Measurements from ENCODE around the gene ALPK3.

Gene ALPK3

GRCh38 chr15:84798436-84798946, 18.7 kb upstream of the ALPK3 start:
- WGBS (ENCODE audit: insufficient coverage, insufficient read length) = no CpG with 5 or more reads among the region's 21 CpGs
- Histone ChIP-seq H3K27me3 (ENCODE audit: control insufficient read depth, insufficient read depth, low read length) (no peaks in the 10 kb centered on the region), H3K4me3 (ENCODE audit: low read length) (no peak overlapping the region), H3K4me1 (ENCODE audit: control insufficient read depth, insufficient read depth, low read length) (no peaks in the 10 kb centered on the region), H3K9me3 (ENCODE audit: control insufficient read depth, insufficient read depth, low read length) (no peaks in the 10 kb centered on the region), H3K36me3 (ENCODE audit: control insufficient read depth, insufficient read depth, low read length) (peaks cover 30% of the 10 kb centered on the region), H3K27ac (ENCODE audit: low read length) (no peak overlapping the region)
- no peak for DNase-seq (ENCODE audit: low read depth, low spot score)

- no peak overlapping the region for H3K27ac ChIP-seq (ENCODE audit: low read length)
- H3K4me1 ChIP-seq (ENCODE audit: control insufficient read depth, insufficient read depth, low read length) = no peaks in the 10 kb centered on the region
- H3K36me3 ChIP-seq (ENCODE audit: control insufficient read depth, insufficient read depth, low read length) = peaks cover 30% of the 10 kb centered on the region
- no peaks in the 10 kb centered on the region for H3K9me3 ChIP-seq (ENCODE audit: control insufficient read depth, insufficient read depth, low read length)
- no CpG with 5 or more reads among the region's 10 CpGs for WGBS (ENCODE audit: insufficient coverage, insufficient read length)
- no peak overlapping the region for H3K4me3 ChIP-seq (ENCODE audit: low read length)
- DNase-seq (ENCODE audit: low read depth, low spot score) = no peak
- no peaks in the 10 kb centered on the region for H3K27me3 ChIP-seq (ENCODE audit: control insufficient read depth, insufficient read depth, low read length)
These were observed 17.5 kb upstream of the ALPK3 start for GRCh38 chr15:84799511-84800187.

GRCh38 chr15:84800365-84800806, 16.8 kb upstream of the ALPK3 start:
- no peak overlapping the region for H3K27ac ChIP-seq (ENCODE audit: low read length)
- H3K9me3 ChIP-seq (ENCODE audit: control insufficient read depth, insufficient read depth, low read length) = no peaks in the 10 kb centered on the region
- no peak for DNase-seq (ENCODE audit: low read depth, low spot score)
- no peaks in the 10 kb centered on the region for H3K27me3 ChIP-seq (ENCODE audit: control insufficient read depth, insufficient read depth, low read length)
- peaks cover 30% of the 10 kb centered on the region for H3K36me3 ChIP-seq (ENCODE audit: control insufficient read depth, insufficient read depth, low read length)
- no peaks in the 10 kb centered on the region for H3K4me1 ChIP-seq (ENCODE audit: control insufficient read depth, insufficient read depth, low read length)
- no peak overlapping the region for H3K4me3 ChIP-seq (ENCODE audit: low read length)
- WGBS (ENCODE audit: insufficient coverage, insufficient read length) = no CpG with 5 or more reads among the region's 3 CpGs

GRCh38 chr15:84804005-84804900, 12.9 kb upstream of the ALPK3 start:
- Histone ChIP-seq H3K36me3 (ENCODE audit: control insufficient read depth, insufficient read depth, low read length) (peaks cover 16% of the 10 kb centered on the region; the same call in 1 of the 2 replicates), H3K9me3 (ENCODE audit: control insufficient read depth, insufficient read depth, low read length) (no peaks in the 10 kb centered on the region)
- WGBS (ENCODE audit: insufficient coverage, insufficient read length) = no CpG with 5 or more reads among the region's 4 CpGs

GRCh38 chr15:84805221-84805620, 11.9 kb upstream of the ALPK3 start:
- H3K4me1 ChIP-seq (ENCODE audit: control insufficient read depth, insufficient read depth, low read length) = no peaks in the 10 kb centered on the region
- no CpG with 5 or more reads among the region's 1 CpG for WGBS (ENCODE audit: insufficient coverage, insufficient read length)
- no peaks in the 10 kb centered on the region for H3K27me3 ChIP-seq (ENCODE audit: control insufficient read depth, insufficient read depth, low read length)
- H3K9me3 ChIP-seq (ENCODE audit: control insufficient read depth, insufficient read depth, low read length) = no peaks in the 10 kb centered on the region
- no peak overlapping the region for H3K4me3 ChIP-seq (ENCODE audit: low read length)
- peaks cover 10% of the 10 kb centered on the region; the same call in 1 of the 2 replicates for H3K36me3 ChIP-seq (ENCODE audit: control insufficient read depth, insufficient read depth, low read length)
- no peak for DNase-seq (ENCODE audit: low read depth, low spot score)
- no peak overlapping the region for H3K27ac ChIP-seq (ENCODE audit: low read length)

More at GRCh38 chr15:84804005-84804900, 12.9 kb upstream of the ALPK3 start:
- no peak overlapping the region for H3K27ac ChIP-seq (ENCODE audit: low read length)
- H3K4me1 ChIP-seq (ENCODE audit: control insufficient read depth, insufficient read depth, low read length) = no peaks in the 10 kb centered on the region
- DNase-seq (ENCODE audit: low read depth, low spot score) = no peak
- no peaks in the 10 kb centered on the region for H3K27me3 ChIP-seq (ENCODE audit: control insufficient read depth, insufficient read depth, low read length)
- no peak overlapping the region for H3K4me3 ChIP-seq (ENCODE audit: low read length)

GRCh38 chr15:84807228-84807627, 9.9 kb upstream of the ALPK3 start:
- 0 out of 2 replicates have a peak, but pooled peaks cover 1% of the 10 kb centered on the region for H3K36me3 ChIP-seq (ENCODE audit: control insufficient read depth, insufficient read depth, low read length)
- H3K4me3 ChIP-seq (ENCODE audit: low read length) = no peak overlapping the region
- H3K27ac ChIP-seq (ENCODE audit: low read length) = no peak overlapping the region
- no peaks in the 10 kb centered on the region for H3K4me1 ChIP-seq (ENCODE audit: control insufficient read depth, insufficient read depth, low read length)
- no peak for DNase-seq (ENCODE audit: low read depth, low spot score)
- H3K27me3 ChIP-seq (ENCODE audit: control insufficient read depth, insufficient read depth, low read length) = no peaks in the 10 kb centered on the region
- H3K9me3 ChIP-seq (ENCODE audit: control insufficient read depth, insufficient read depth, low read length) = no peaks in the 10 kb centered on the region
- WGBS (ENCODE audit: insufficient coverage, insufficient read length) = no CpG with 5 or more reads among the region's 3 CpGs

GRCh38 chr15:84810073-84810840, 6.9 kb upstream of the ALPK3 start:
- no peak for DNase-seq (ENCODE audit: low read depth, low spot score)
- H3K4me1 ChIP-seq (ENCODE audit: control insufficient read depth, insufficient read depth, low read length) = no peaks in the 10 kb centered on the region
- no peak overlapping the region for H3K4me3 ChIP-seq (ENCODE audit: low read length)
- no peaks in the 10 kb centered on the region for H3K36me3 ChIP-seq (ENCODE audit: control insufficient read depth, insufficient read depth, low read length)
- WGBS (ENCODE audit: insufficient coverage, insufficient read length) = no CpG with 5 or more reads among the region's 7 CpGs
- no peaks in the 10 kb centered on the region for H3K9me3 ChIP-seq (ENCODE audit: control insufficient read depth, insufficient read depth, low read length)
- no peak overlapping the region for H3K27ac ChIP-seq (ENCODE audit: low read length)
- H3K27me3 ChIP-seq (ENCODE audit: control insufficient read depth, insufficient read depth, low read length) = no peaks in the 10 kb centered on the region

- Histone ChIP-seq H3K9me3 (ENCODE audit: control insufficient read depth, insufficient read depth, low read length) (no peaks in the 10 kb centered on the region), H3K36me3 (ENCODE audit: control insufficient read depth, insufficient read depth, low read length) (no peaks in the 10 kb centered on the region), H3K4me1 (ENCODE audit: control insufficient read depth, insufficient read depth, low read length) (no peaks in the 10 kb centered on the region), H3K4me3 (ENCODE audit: low read length) (no peak overlapping the region), H3K27ac (ENCODE audit: low read length) (no peak overlapping the region), H3K27me3 (ENCODE audit: control insufficient read depth, insufficient read depth, low read length) (no peaks in the 10 kb centered on the region)
- no CpG with 5 or more reads among the region's 4 CpGs for WGBS (ENCODE audit: insufficient coverage, insufficient read length)
- no peak for DNase-seq (ENCODE audit: low read depth, low spot score)
These were observed 6.0 kb upstream of the ALPK3 start for GRCh38 chr15:84811151-84811550.

GRCh38 chr15:84811828-84812227, 5.3 kb upstream of the ALPK3 start:
- DNase-seq (ENCODE audit: low read depth, low spot score) = no peak
- no peaks in the 10 kb centered on the region for H3K4me1 ChIP-seq (ENCODE audit: control insufficient read depth, insufficient read depth, low read length)
- no peaks in the 10 kb centered on the region for H3K36me3 ChIP-seq (ENCODE audit: control insufficient read depth, insufficient read depth, low read length)
- no peak overlapping the region for H3K4me3 ChIP-seq (ENCODE audit: low read length)
- H3K27ac ChIP-seq (ENCODE audit: low read length) = no peak overlapping the region
- H3K9me3 ChIP-seq (ENCODE audit: control insufficient read depth, insufficient read depth, low read length) = no peaks in the 10 kb centered on the region
- no peaks in the 10 kb centered on the region for H3K27me3 ChIP-seq (ENCODE audit: control insufficient read depth, insufficient read depth, low read length)

GRCh38 chr15:84812842-84813241, 4.3 kb upstream of the ALPK3 start:
- Histone ChIP-seq H3K4me1 (ENCODE audit: control insufficient read depth, insufficient read depth, low read length) (no peaks in the 10 kb centered on the region), H3K27ac (ENCODE audit: low read length) (no peak overlapping the region), H3K36me3 (ENCODE audit: control insufficient read depth, insufficient read depth, low read length) (no peaks in the 10 kb centered on the region), H3K4me3 (ENCODE audit: low read length) (no peak overlapping the region), H3K27me3 (ENCODE audit: control insufficient read depth, insufficient read depth, low read length) (no peaks in the 10 kb centered on the region), H3K9me3 (ENCODE audit: control insufficient read depth, insufficient read depth, low read length) (no peaks in the 10 kb centered on the region)
- no CpG with 5 or more reads among the region's 2 CpGs for WGBS (ENCODE audit: insufficient coverage, insufficient read length)
- DNase-seq (ENCODE audit: low read depth, low spot score) = no peak

Measured in iPS DF 6.9 (cell line).